HepG2 (cell line): ENCODE results near the gene PRSS36. TPM values are rescaled to one million over a fixed set of nuclear protein-coding genes. Genes with fewer than 3 reads are reported as not detected.

Source experiments
- BORCS8-MEF2B ChIP-seq: sonication (generic); formaldehyde crosslinking; IDR thresholded peaks from 2 replicates; pipeline ENCODE4 v1.8.0; 2022; ENCODE audit warnings: mild to moderate bottlenecking, missing genetic modification reagents
- DNMT3B ChIP-seq: conservative IDR thresholded peaks from 2 replicates; pipeline ENCODE4 v1.6.1; 2016; ENCODE audit warnings: missing biosample characterization, control low read depth
- FOSL1 ChIP-seq: sonication (generic); formaldehyde crosslinking; IDR thresholded peaks from 2 replicates; pipeline ENCODE4 v1.9.0; 2021; ENCODE audit warnings: missing genetic modification reagents, borderline replicate concordance
- HNRNPH1 ChIP-seq: fragments of 200-400 bp; formaldehyde crosslinking; optimal IDR thresholded peaks from 2 replicates; pipeline ENCODE3; 2017; ENCODE audit warnings: mild to moderate bottlenecking, low read depth, low read length
- KLF13 ChIP-seq: sonication (generic); formaldehyde crosslinking; IDR thresholded peaks from 2 replicates; pipeline ENCODE4 v1.4.0; 2020; ENCODE audit warnings: mild to moderate bottlenecking, missing genetic modification reagents
- KLF6 ChIP-seq: IDR thresholded peaks from 2 replicates; pipeline ENCODE4 v1.8.0; 2016; ENCODE audit warnings: missing biosample characterization, missing genetic modification reagents
- NRL ChIP-seq: sonication (generic); formaldehyde crosslinking; IDR thresholded peaks from 2 replicates; pipeline ENCODE4 v1.5.0; 2020; ENCODE audit warnings: missing genetic modification reagents, mild to moderate bottlenecking, moderate library complexity, borderline replicate concordance
- ZNF619 ChIP-seq: sonication (generic); formaldehyde crosslinking; IDR thresholded peaks from 2 replicates; pipeline ENCODE4 v1.4.0; 2020; ENCODE audit warnings: mild to moderate bottlenecking, missing genetic modification reagents
- ZNF841 ChIP-seq: sonication (generic); formaldehyde crosslinking; IDR thresholded peaks from 2 replicates; pipeline ENCODE4 v1.8.1; 2023; ENCODE audit warnings: missing genetic modification reagents, borderline replicate concordance
- ZNF879 ChIP-seq: sonication (generic); formaldehyde crosslinking; IDR thresholded peaks from 2 replicates; pipeline ENCODE4 v1.8.1; 2023; ENCODE audit warnings: missing genetic modification reagents
- ZNF891 ChIP-seq: sonication (generic); formaldehyde crosslinking; IDR thresholded peaks from 2 replicates; pipeline ENCODE4 v1.5.0; 2020; ENCODE audit warnings: mild to moderate bottlenecking, missing genetic modification reagents
- polyA plus RNA-seq, 8 experiments: library from polyadenylated mRNA; depleted of rRNA in 3 of 8; stranded (reverse) in 7 of 8; unstranded in 1 of 8; fragments of >200 nt; fragmentation: Illumina TruSeq in 4 of 8; extraction: Trizol in 4 of 8; gene quantifications; 2 replicates each; pipeline versions ENCODE4 v1.2.1 to v1.2.3, GENCODE V29; 2011 to 2016; ENCODE audit warnings: low read depth in 4 of 8, missing spikeins in 1 of 8, mixed read lengths in 1 of 8; ENCODE audit not compliant: insufficient read depth in 1 of 8
- total RNA-seq, 5 experiments: library from RNA; depleted of rRNA; stranded (reverse); fragments of >200 nt; fragmentation: Illumina TruSeq; extraction: Trizol; gene quantifications; 2 replicates each; pipeline ENCODE4 v1.2.3, GENCODE V29; 2016; ENCODE audit warnings: low read depth in 1 of 5
- TF ChIP-seq, protein P1 (sequence below): sonication (generic); formaldehyde crosslinking; IDR thresholded peaks from 2 replicates; pipeline ENCODE4 v1.4.0; 2020; ENCODE audit warnings: missing genetic modification reagents, borderline replicate concordance
- TF ChIP-seq, protein P2 (sequence below): sonication (generic); formaldehyde crosslinking; IDR thresholded peaks from 2 replicates; pipeline ENCODE4 v1.4.0; 2020; ENCODE audit warnings: mild to moderate bottlenecking, missing genetic modification reagents
- TF ChIP-seq, protein P3 (sequence below): sonication (generic); formaldehyde crosslinking; IDR thresholded peaks from 2 replicates; pipeline ENCODE4 v1.4.0; 2020; ENCODE audit warnings: mild to moderate bottlenecking, missing genetic modification reagents

PRSS36 gene
- total and polyA plus RNA-seq, 2 of the 13 experiments (the other 11 are each of a cell fraction or from before 2014, with no cell fraction given), result 1.5 to 2.1 TPM

DNA sequence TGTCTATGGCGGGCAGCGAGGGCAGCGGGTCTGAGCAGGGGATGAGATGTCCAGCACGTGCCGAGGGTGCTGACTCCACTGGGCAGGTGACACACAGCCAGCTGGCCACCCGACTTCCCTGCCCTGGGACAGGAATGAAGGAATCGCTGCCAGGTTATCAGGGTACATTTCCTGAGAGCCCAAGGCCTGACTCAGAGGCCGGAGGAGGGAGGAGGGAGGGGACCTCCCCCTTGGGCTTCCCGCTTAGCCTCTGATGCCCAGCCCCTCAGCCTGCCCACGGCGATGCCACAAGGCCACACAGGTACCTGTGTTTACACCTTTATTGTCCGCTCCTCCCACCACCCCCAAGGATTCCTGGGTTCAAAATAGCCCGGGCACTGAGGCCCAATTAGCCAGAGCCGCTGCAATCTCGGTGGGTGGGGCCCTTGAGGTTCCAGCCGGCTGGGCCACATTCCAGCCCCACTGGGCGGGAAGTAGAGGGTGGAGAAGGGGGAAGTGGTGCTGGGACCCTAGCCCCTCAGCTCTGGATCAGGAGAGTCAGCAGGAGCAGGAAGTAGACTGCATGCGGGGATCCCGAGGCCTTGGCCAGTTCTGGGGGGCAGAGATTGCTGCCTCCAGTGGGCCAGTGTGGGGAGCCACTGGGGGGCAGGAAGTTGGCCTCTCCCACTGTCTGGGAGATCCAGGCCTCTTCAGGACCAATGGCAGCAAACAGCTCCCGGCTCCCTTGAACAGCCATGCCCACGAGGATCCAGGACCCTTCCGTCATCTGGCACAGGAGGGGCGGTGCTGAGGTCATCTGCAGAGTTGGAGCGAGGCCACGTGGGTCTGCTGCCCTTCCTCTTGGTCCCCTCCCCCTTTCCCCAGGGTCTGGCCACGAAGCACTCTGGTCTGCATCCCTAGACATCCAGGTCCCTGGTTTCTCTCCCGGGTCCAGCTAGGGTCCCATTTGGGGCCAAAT lies 11.0 kb downstream of the PRSS36 start (continued):
- TF ChIP-seq, protein P1, sequence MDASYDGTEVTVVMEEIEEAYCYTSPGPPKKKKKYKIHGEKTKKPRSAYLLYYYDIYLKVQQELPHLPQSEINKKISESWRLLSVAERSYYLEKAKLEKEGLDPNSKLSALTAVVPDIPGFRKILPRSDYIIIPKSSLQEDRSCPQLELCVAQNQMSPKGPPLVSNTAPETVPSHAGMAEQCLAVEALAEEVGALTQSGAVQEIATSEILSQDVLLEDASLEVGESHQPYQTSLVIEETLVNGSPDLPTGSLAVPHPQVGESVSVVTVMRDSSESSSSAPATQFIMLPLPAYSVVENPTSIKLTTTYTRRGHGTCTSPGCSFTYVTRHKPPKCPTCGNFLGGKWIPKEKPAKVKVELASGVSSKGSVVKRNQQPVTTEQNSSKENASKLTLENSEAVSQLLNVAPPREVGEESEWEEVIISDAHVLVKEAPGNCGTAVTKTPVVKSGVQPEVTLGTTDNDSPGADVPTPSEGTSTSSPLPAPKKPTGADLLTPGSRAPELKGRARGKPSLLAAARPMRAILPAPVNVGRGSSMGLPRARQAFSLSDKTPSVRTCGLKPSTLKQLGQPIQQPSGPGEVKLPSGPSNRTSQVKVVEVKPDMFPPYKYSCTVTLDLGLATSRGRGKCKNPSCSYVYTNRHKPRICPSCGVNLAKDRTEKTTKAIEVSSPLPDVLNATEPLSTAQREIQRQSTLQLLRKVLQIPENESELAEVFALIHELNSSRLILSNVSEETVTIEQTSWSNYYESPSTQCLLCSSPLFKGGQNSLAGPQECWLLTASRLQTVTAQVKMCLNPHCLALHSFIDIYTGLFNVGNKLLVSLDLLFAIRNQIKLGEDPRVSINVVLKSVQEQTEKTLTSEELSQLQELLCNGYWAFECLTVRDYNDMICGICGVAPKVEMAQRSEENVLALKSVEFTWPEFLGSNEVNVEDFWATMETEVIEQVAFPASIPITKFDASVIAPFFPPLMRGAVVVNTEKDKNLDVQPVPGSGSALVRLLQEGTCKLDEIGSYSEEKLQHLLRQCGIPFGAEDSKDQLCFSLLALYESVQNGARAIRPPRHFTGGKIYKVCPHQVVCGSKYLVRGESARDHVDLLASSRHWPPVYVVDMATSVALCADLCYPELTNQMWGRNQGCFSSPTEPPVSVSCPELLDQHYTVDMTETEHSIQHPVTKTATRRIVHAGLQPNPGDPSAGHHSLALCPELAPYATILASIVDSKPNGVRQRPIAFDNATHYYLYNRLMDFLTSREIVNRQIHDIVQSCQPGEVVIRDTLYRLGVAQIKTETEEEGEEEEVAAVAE (CRISPR knock-in tag), result no peak
- TF ChIP-seq FOSL1 (no peak), ZNF891 (peak; percentile 40; the same call in 1 of the 2 replicates), KLF13 (CRISPR knock-in tag) (no peak), BORCS8-MEF2B (CRISPR knock-in tag) (no peak), DNMT3B (CRISPR knock-in tag) (no peak), ZNF841 (no peak), HNRNPH1 (no peak), NRL (CRISPR knock-in tag) (0 out of 2 replicates have a peak, but pooled peaks have one; percentile 74), ZNF879 (CRISPR knock-in tag) (no peak), KLF6 (CRISPR knock-in tag) (0 out of 2 replicates have a peak, but pooled peaks have one; percentile 22), ZNF619 (CRISPR knock-in tag) (no peak)
- TF ChIP-seq, protein P2, sequence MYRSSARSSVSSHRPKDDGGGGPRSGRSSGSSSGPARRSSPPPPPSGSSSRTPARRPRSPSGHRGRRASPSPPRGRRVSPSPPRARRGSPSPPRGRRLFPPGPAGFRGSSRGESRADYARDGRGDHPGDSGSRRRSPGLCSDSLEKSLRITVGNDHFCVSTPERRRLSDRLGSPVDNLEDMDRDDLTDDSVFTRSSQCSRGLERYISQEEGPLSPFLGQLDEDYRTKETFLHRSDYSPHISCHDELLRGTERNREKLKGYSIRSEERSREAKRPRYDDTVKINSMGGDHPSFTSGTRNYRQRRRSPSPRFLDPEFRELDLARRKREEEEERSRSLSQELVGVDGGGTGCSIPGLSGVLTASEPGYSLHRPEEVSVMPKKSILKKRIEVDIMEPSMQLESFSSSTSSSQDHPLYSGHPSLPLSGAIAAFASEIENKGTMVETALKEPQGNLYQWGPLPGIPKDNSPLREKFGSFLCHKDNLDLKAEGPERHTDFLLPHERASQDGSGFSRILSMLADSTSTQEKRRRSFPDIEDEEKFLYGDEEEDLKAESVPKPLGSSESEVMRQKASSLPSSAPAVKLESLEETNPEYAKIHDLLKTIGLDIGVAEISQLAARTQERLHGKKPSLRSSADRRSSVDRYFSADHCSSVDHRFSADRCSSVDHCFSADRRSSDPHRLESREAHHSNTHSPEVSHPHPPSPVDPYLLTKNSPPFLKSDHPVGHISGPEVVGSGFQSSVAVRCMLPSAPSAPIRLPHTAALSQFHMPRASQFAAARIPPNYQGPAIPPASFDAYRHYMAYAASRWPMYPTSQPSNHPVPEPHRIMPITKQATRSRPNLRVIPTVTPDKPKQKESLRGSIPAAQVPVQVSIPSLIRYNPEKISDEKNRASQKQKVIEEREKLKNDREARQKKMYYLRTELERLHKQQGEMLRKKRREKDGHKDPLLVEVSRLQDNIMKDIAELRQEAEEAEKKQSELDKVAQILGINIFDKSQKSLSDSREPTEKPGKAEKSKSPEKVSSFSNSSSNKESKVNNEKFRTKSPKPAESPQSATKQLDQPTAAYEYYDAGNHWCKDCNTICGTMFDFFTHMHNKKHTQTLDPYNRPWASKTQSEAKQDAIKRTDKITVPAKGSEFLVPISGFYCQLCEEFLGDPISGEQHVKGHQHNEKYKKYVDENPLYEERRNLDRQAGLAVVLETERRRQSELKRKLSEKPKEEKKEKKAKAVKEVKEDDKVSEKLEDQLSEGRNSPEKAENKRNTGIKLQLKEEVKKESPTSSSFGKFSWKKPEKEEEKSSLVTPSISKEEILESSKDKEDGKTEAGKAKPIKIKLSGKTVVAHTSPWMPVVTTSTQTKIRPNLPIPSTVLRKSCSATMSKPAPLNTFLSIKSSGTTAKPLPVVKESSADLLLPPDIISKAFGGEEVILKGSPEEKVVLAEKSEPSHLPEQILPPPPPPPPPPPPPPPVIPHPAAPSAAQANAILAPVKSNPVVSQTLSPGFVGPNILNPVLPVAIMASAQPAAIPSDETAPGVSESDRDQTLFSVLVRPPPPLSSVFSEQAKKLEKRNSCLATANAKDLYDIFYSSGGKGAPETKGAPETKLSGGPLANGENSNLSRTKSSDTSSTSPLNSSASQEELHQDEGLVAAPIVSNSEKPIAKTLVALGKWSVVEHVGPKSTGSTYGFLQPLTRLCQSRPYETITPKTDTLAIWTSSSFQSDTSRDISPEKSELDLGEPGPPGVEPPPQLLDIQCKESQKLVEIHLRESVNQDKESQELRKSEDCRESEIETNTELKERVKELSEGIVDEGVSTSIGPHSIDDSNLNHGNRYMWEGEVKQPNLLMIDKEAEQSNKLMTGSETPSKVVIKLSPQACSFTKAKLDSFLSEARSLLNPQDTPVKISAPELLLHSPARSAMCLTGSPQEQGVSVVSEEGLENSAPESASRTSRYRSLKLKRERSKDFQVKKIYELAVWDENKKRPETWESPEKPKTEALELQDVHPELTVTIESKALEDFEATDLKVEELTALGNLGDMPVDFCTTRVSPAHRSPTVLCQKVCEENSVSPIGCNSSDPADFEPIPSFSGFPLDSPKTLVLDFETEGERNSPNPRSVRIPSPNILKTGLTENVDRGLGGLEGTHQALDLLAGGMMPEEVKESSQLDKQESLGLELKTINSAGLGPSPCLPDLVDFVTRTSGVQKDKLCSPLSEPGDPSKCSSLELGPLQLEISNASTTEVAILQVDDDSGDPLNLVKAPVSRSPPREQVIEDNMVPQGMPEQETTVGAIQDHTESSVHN (CRISPR knock-in tag), result no peak
- TF ChIP-seq, protein P3, sequence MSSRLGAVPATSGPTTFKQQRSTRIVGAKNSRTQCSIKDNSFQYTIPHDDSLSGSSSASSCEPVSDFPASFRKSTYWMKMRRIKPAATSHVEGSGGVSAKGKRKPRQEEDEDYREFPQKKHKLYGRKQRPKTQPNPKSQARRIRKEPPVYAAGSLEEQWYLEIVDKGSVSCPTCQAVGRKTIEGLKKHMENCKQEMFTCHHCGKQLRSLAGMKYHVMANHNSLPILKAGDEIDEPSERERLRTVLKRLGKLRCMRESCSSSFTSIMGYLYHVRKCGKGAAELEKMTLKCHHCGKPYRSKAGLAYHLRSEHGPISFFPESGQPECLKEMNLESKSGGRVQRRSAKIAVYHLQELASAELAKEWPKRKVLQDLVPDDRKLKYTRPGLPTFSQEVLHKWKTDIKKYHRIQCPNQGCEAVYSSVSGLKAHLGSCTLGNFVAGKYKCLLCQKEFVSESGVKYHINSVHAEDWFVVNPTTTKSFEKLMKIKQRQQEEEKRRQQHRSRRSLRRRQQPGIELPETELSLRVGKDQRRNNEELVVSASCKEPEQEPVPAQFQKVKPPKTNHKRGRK (CRISPR knock-in tag), result no peak
